H9 (cell line): ENCODE data around the gene GRIP2. TPM values are rescaled to one million over a fixed set of nuclear protein-coding genes. Genes with fewer than 3 reads are reported as not detected.

ENCODE experiments used
- DNase-seq: peaks from one replicate; pipeline ENCODE4 v3.0.0-alpha.2; 2017
- H2AFZ ChIP-seq: one replicate; pipeline ENCODE4 v1.6.1; 2013; ENCODE audit warnings: mild to moderate bottlenecking, low read length, control low read depth, moderate library complexity
- H2AK5ac ChIP-seq: 2 replicates; pipeline ENCODE4 v1.6.1; 2013; ENCODE audit warnings: low read length, control low read depth, mixed read lengths; ENCODE audit not compliant: insufficient read length
- H2BK120ac ChIP-seq: one replicate; pipeline ENCODE4 v1.6.1; 2013; ENCODE audit warnings: low read depth, mild to moderate bottlenecking, low read length, control low read depth, inconsistent platforms; ENCODE audit not compliant: poor library complexity, severe bottlenecking
- H2BK12ac ChIP-seq: 2 replicates; pipeline ENCODE4 v1.6.1; 2013; ENCODE audit warnings: low read length, control low read depth, mixed read lengths, low read depth; ENCODE audit not compliant: insufficient read length
- H2BK15ac ChIP-seq: 2 replicates; pipeline ENCODE4 v1.6.1; 2013; ENCODE audit warnings: low read depth, low read length, control low read depth
- H2BK20ac ChIP-seq: one replicate; pipeline ENCODE4 v1.6.1; 2013; ENCODE audit warnings: low read depth, mild to moderate bottlenecking, low read length, control low read depth, inconsistent platforms; ENCODE audit not compliant: poor library complexity, severe bottlenecking
- H2BK5ac ChIP-seq: 2 replicates; pipeline ENCODE4 v1.6.1; 2013; ENCODE audit warnings: low read length, control low read depth, mixed read lengths; ENCODE audit not compliant: insufficient read length
- H3K14ac ChIP-seq: 2 replicates; pipeline ENCODE4 v1.6.1; 2013; ENCODE audit warnings: low read length, control low read depth; ENCODE audit not compliant: insufficient read depth
- H3K18ac ChIP-seq: 2 replicates; pipeline ENCODE4 v1.6.1; 2013; ENCODE audit warnings: low read depth, mild to moderate bottlenecking, mixed read lengths, low read length, control low read depth; ENCODE audit not compliant: insufficient read length
- H3K23ac ChIP-seq: 2 replicates; pipeline ENCODE4 v1.6.1; 2013; ENCODE audit warnings: low read length, control low read depth, mixed read lengths, low read depth; ENCODE audit not compliant: insufficient read length
- H3K23me2 ChIP-seq: 2 replicates; pipeline ENCODE4 v1.6.1; 2013; ENCODE audit warnings: low read depth, mild to moderate bottlenecking, mixed read lengths, low read length, control low read depth; ENCODE audit not compliant: insufficient read length, poor library complexity, severe bottlenecking
- H3K27ac ChIP-seq: 2 replicates; pipeline ENCODE4 v1.5.1; 2013; ENCODE audit warnings: low read length, control low read depth, mixed read lengths, low read depth; ENCODE audit not compliant: insufficient read length
- H3K27me3 ChIP-seq: 2 replicates; pipeline ENCODE4 v1.6.1; 2013; ENCODE audit warnings: low read length, control low read depth, inconsistent platforms; ENCODE audit not compliant: insufficient read depth
- H3K4ac ChIP-seq: 2 replicates; pipeline ENCODE4 v1.6.1; 2013; ENCODE audit warnings: low read depth, mild to moderate bottlenecking, control low read depth, inconsistent platforms, low read length, moderate library complexity
- H3K4me1 ChIP-seq: 2 replicates; pipeline ENCODE4 v1.6.1; 2013; ENCODE audit warnings: low read length, control low read depth, inconsistent platforms; ENCODE audit not compliant: insufficient read depth
- H3K4me2 ChIP-seq: 2 replicates; pipeline ENCODE4 v1.6.1; 2013; ENCODE audit warnings: low read length, control low read depth, mixed read lengths; ENCODE audit not compliant: insufficient read length, insufficient read depth
- H3K56ac ChIP-seq: 2 replicates; pipeline ENCODE4 v1.6.1; 2013; ENCODE audit warnings: low read depth, mild to moderate bottlenecking, mixed read lengths, low read length, control low read depth; ENCODE audit not compliant: insufficient read length
- H3K79me1 ChIP-seq: 2 replicates; pipeline ENCODE4 v1.6.1; 2013; ENCODE audit warnings: low read depth, mild to moderate bottlenecking, moderate library complexity, low read length, control low read depth, inconsistent platforms; ENCODE audit not compliant: insufficient read depth, poor library complexity, severe bottlenecking
- H3K79me2 ChIP-seq: 2 replicates; pipeline ENCODE4 v1.6.1; 2013; ENCODE audit warnings: low read length, control low read depth, inconsistent platforms; ENCODE audit not compliant: insufficient read depth
- H3K9ac ChIP-seq: 2 replicates; pipeline ENCODE4 v1.6.1; 2013; ENCODE audit warnings: low read length, control low read depth, mixed read lengths; ENCODE audit not compliant: insufficient read length; ENCODE audit errors: extremely low read depth
- H3K9me3 ChIP-seq: one replicate; pipeline ENCODE4 v1.6.1; 2013; ENCODE audit warnings: low read depth, low read length, inconsistent platforms; ENCODE audit not compliant: control insufficient read depth
- H3T11ph ChIP-seq: one replicate; pipeline ENCODE4 v1.6.1; 2013; ENCODE audit warnings: mild to moderate bottlenecking, low read length, control low read depth, inconsistent platforms
- H4K20me1 ChIP-seq: one replicate; pipeline ENCODE4 v1.6.1; 2013; ENCODE audit not compliant: control insufficient read depth, insufficient read length, insufficient read depth
- H4K5ac ChIP-seq: 2 replicates; pipeline ENCODE4 v1.6.1; 2013; ENCODE audit warnings: low read depth, mild to moderate bottlenecking, mixed read lengths, low read length, control low read depth; ENCODE audit not compliant: insufficient read length
- H4K8ac ChIP-seq: replicated peaks from 2 replicates; pipeline ENCODE4 v1.6.1; 2013; ENCODE audit warnings: low read length, control low read depth, mixed read lengths, low read depth; ENCODE audit not compliant: insufficient read length
- H4K91ac ChIP-seq: 2 replicates; pipeline ENCODE4 v1.6.1; 2013; ENCODE audit warnings: low read depth, mild to moderate bottlenecking, moderate library complexity, mixed read lengths, low read length, control low read depth; ENCODE audit not compliant: insufficient read length
- H3K27ac Mint-ChIP-seq, 3 experiments: 2 replicates in 2 of 3; 3 replicates in 1 of 3; pipeline ENCODE4 v1.8.0; 2020 to 2021; ENCODE audit warnings: mixed read lengths in 3 of 3, mild to moderate bottlenecking in 1 of 3, moderate library complexity in 1 of 3
- H3K27me3 Mint-ChIP-seq: 2 replicates; pipeline ENCODE4 v1.8.0; 2021; ENCODE audit warnings: low read depth, mild to moderate bottlenecking, moderate library complexity, mixed read lengths
- H3K36me3 Mint-ChIP-seq, 3 experiments: 2 replicates in 2 of 3; 3 replicates in 1 of 3; pipeline ENCODE4 v1.8.0; 2020 to 2021; ENCODE audit warnings: low read depth in 3 of 3, mixed read lengths in 3 of 3; ENCODE audit not compliant: insufficient read depth in 1 of 3
- H3K4me1 Mint-ChIP-seq, 2 experiments: 2 replicates each; pipeline ENCODE4 v1.8.0; 2020; ENCODE audit warnings: mixed read lengths in 2 of 2
- H3K4me3 Mint-ChIP-seq, 2 experiments: 2 replicates in 1 of 2; 3 replicates in 1 of 2; pipeline ENCODE4 v1.8.0; 2020 to 2021; ENCODE audit warnings: mild to moderate bottlenecking in 2 of 2, mixed read lengths in 2 of 2, moderate library complexity in 1 of 2
- H3K9me3 Mint-ChIP-seq, 2 experiments: 2 replicates in 1 of 2; 3 replicates in 1 of 2; pipeline ENCODE4 v1.8.0; 2020; ENCODE audit warnings: mild to moderate bottlenecking in 2 of 2, mixed read lengths in 2 of 2, moderate library complexity in 1 of 2
- WGBS: extraction: QIAGEN DNeasy Blood & Tissue Kit; methylation state at CpG from one replicate; pipeline ENCODE4 v1.1.7; 2013; ENCODE audit warnings: missing lambda C conversion rate, low lambda C conversion rate, mixed read lengths; ENCODE audit not compliant: insufficient read length; ENCODE audit errors: extremely low coverage; 5-methylcytosine and 5-hydroxymethylcytosine counted together
- total RNA-seq: library from RNA; stranded (reverse); gene quantifications from 2 replicates; pipeline ENCODE4 v1.2.1, GENCODE V29; 2021
- TF ChIP-seq, protein P1 (sequence below): fragments of 200-600 bp; sonication (generic); conservative IDR thresholded peaks from 3 replicates; pipeline ENCODE4 v1.8.0; 2021; ENCODE audit warnings: antibody characterized with exemption, mild to moderate bottlenecking

Gene GRIP2
- total RNA-seq, 1 experiment from 2014 or later = 3.1 TPM

DNA sequence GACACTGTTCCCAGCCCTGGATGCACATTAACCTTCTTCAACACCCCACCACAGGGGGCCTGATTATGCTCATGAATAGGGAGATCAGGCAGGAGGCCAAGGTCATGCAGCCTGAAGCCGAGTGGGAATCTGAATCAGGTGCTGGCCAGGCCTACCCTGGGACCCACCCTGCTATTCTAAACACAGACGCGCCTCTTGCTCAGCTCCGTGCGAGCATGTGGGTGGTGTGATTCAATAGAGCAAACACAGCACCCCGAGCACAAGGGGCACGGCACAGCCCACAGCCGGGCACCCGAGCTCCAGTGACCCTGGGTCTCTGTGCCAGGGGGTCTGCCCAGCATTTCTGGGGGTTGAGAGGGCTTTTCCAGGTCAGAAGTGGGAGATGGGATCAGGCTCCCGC, 24.6 kb upstream of the GRIP2 start:
- H4K5ac ChIP-seq = no peak overlapping the region
- H2BK20ac ChIP-seq = no peak overlapping the region
- no peak overlapping the region for H3K27ac ChIP-seq
- no peak overlapping the region for H3K56ac ChIP-seq
- no peaks in the 10 kb centered on the region for H3K36me3 Mint-ChIP-seq
- no peak overlapping the region for H2BK120ac ChIP-seq
- no peak overlapping the region for H3K4ac ChIP-seq
- no peaks in the 10 kb centered on the region; the same call in 1 of the 2 replicates for H3K4me1 ChIP-seq
- H3K9me3 Mint-ChIP-seq = no peaks in the 10 kb centered on the region
- no peaks in the 10 kb centered on the region for H3K9me3 ChIP-seq
- no peak overlapping the region for H3K18ac ChIP-seq
- no CpG with 5 or more reads among the region's 10 CpGs for WGBS
- DNase-seq = peak; percentile 37
- peaks cover 2% of the 10 kb centered on the region; the same call in 1 of the 2 replicates for H3K27me3 Mint-ChIP-seq
- peaks cover 19 to 41% of the 10 kb centered on the region in 2 experiments for H3K4me1 Mint-ChIP-seq
- H2BK5ac ChIP-seq = no peak overlapping the region
- H3K23ac ChIP-seq = no peak overlapping the region
- no peak overlapping the region for H4K8ac ChIP-seq
- H3K4me2 ChIP-seq = no peak overlapping the region
- no peak overlapping the region for H2AFZ ChIP-seq
- no peak overlapping the region for H4K91ac ChIP-seq
- H3K79me2 ChIP-seq = no peaks in the 10 kb centered on the region
- no peak overlapping the region for H3T11ph ChIP-seq
- H3K9ac ChIP-seq = no peak overlapping the region
- no peaks in the 10 kb centered on the region for H3K23me2 ChIP-seq
- H3K4me3 Mint-ChIP-seq = no peak overlapping the region
- H3K79me1 ChIP-seq = no peaks in the 10 kb centered on the region
- no peak overlapping the region for H3K14ac ChIP-seq
- H3K27me3 ChIP-seq = no peaks in the 10 kb centered on the region
- H2BK12ac ChIP-seq = no peak overlapping the region
- H3K27ac Mint-ChIP-seq = peak overlapping the region in 1 of 3 experiments; percentile 44; a peak in 1 of 7 replicates
- TF ChIP-seq, protein P1, sequence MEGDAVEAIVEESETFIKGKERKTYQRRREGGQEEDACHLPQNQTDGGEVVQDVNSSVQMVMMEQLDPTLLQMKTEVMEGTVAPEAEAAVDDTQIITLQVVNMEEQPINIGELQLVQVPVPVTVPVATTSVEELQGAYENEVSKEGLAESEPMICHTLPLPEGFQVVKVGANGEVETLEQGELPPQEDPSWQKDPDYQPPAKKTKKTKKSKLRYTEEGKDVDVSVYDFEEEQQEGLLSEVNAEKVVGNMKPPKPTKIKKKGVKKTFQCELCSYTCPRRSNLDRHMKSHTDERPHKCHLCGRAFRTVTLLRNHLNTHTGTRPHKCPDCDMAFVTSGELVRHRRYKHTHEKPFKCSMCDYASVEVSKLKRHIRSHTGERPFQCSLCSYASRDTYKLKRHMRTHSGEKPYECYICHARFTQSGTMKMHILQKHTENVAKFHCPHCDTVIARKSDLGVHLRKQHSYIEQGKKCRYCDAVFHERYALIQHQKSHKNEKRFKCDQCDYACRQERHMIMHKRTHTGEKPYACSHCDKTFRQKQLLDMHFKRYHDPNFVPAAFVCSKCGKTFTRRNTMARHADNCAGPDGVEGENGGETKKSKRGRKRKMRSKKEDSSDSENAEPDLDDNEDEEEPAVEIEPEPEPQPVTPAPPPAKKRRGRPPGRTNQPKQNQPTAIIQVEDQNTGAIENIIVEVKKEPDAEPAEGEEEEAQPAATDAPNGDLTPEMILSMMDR = no peak
- no peak overlapping the region for H2BK15ac ChIP-seq
- H2AK5ac ChIP-seq = no peak overlapping the region
- no peaks in the 10 kb centered on the region for H4K20me1 ChIP-seq
